GM18873 (cell line): ENCODE results near the gene CRYGN.

Experiments
- ATAC-seq: cut with Tn5 transposase; IDR thresholded peaks from one replicate; pipeline ENCODE4 v1.9.1; 2021; ENCODE audit warnings: mild to moderate bottlenecking, moderate library complexity, moderate number of reproducible peaks; ENCODE audit not compliant: unreplicated experiment, low FRiP score

The CRYGN gene, protein sequence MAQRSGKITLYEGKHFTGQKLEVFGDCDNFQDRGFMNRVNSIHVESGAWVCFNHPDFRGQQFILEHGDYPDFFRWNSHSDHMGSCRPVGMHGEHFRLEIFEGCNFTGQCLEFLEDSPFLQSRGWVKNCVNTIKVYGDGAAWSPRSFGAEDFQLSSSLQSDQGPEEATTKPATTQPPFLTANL

DNA sequence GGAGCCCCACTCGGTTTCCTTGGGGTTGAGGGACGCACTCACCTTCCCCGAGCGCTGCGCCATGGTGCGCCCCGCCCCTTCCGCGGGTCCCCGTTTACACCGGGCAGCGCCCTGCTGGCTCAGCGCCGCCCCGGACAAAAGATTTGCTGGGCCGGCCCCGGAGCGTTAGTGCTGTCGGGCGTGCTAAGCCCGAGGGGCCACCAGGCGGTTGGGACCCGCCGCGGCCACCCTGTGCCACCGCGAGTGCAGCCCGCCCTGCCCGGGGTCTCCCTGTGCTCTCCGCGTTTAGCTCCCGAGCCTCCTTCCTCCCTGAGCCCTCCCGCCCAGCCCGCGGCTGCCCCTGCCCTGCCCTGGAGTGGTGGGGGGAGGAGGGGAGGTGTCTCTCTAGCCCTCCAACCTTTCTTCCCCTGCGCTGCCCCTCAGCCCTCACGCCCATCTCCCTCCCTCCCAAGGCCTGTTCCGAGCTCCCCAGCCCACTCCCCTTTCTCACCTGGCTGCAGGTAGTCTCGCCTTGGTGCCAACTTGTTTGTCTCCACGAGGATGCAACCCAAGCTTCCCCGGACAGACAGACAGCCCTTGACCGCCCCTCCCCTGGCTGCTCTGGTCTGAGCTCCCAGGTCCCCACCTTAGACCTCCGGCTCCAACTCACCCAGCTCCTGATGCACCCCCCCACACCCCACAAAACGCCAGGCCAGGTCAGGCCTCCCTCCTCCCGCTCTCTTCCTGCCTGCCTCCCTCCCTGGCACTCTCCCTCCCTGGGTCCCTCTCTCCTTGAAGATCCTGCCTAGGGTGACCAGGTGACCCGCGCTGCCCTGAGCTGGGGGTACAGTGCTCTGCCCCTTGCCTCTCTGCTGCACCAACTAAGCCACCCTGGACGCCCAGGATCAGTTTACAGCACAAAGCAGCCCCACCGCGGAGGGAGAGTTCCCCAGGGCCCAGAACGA, at the start of gene CRYGN:
TSS of gene CRYGN (minus strand) at position 287 of the 944 bp plus-strand sequence. CDS start at position 63, 224 bp downstream.
- ATAC-seq, result no peak

DNA sequence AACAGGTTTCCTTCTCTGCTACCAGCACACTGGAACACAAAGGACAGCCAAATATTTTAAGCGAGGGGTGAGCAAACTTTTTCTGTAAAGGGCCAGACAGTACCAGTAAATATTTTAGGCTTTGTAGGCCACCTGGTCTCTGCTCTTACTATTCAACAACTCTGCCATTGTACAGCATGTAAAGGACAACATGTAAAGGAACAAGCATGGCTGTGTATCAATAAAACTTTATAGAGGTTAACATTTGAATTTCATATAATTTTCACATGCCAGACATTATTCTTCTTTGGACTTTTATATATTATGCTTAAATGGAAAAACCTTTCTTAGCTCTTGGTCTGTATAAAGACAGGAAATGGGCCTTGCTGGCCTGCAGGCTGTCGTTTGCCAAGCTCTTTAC, 49.6 kb upstream of the CRYGN start:
- ATAC-seq, result no peak

DNA sequence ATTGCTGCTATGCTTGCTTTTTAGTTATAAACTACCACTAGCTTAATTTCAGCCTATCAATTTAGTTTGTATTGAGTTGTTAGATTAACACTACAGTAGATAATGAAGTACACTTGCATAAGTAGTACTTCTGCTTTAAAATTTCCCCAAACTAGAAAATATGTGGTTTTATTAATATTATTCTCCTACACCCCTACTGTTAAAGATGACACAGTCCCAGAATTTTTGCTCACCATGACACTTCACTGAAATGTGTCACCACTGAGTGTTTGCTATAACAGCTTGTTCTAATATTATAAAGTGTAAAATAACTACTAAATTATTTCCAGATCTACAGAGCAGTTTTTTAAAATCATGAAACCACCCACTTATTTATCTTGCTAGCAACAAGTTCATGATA, 48.2 kb upstream of the CRYGN start:
- ATAC-seq, result no peak

DNA sequence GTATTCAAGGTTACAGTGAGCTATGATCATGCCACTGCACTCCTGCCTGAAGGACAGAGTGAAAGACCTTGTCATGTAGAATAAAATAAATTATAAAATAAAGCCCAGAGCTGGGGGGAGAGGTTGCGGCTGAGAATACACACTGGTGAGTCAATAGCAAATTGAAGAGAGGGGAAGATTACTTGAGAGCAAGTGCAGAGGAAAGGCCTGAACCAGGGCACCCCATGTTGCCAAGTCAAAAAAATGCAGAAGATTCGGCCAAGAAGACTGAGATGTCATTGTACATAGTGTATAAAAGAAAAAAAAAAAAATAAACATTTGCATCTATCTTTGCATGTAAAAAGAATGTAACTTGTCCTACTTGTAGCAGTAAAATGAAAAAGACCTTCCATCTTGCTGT, 47.3 kb upstream of the CRYGN start:
- ATAC-seq, result no peak

DNA sequence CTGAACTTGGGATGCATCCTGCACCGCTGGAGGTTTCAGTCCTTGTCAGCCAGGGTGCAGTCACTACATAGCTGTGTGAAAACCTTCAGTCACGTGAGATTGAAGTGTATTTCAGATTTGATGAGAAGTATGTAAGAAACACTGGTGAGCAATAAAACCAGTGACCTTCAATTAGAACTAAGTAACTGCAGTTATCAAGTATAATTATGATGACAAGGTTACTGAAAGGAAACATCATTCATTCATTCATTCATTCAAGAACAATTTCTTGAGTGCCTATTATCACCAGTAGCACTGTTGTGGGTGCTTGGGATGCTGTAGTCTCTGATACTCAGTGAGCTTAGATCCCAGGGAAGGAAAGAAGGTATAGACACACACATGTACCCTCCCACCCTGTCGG, 46.1 kb upstream of the CRYGN start:
- ATAC-seq, result no peak

DNA sequence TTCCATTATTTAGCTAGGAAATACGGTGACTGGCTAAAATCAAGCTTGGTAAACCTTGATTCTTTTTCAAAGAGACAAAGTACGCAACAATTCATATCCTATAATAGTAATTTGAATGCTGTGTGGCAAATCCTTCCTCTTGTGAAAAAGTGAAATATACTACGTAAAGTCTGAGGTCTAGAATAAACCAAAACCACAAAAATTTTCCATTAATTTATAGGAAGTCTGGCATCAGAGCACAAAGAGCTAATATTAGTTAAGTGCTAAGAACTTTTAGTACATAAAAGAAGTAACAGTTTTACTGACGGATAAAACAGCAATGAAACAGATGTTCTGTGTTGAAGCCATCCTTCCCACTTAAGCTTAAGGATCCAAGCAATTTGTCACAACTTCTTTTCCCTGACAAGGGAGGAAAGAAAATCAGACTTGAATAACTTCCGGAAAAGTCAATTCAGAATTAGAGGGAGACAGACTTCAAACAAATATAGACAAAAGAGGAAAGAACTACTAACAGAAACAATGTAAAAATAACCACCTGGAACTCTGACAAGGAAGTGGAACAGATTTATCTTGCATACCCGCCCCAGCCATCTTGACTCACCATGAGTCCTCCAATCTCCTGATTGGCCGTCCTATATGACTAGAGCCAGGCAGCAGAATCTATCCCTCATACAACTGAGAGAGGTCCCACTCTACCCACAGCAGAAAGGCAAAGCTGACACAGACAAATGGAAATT, 45.2 kb upstream of the CRYGN start:
- no peak for ATAC-seq

DNA sequence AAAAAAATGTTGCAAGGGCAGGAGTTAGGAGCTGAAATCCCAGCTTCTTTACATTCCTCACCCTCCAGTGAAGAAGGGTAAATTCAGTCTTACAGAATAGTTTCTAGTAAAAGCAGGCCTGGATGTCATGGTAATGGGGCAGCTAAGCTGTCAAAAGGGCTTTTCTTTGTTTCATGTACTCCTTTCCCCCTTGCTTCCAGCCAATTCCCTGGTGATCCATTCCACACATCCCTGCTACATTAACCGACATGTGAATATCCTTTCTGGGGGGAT, 43.7 kb upstream of the CRYGN start:
- ATAC-seq, result no peak

DNA sequence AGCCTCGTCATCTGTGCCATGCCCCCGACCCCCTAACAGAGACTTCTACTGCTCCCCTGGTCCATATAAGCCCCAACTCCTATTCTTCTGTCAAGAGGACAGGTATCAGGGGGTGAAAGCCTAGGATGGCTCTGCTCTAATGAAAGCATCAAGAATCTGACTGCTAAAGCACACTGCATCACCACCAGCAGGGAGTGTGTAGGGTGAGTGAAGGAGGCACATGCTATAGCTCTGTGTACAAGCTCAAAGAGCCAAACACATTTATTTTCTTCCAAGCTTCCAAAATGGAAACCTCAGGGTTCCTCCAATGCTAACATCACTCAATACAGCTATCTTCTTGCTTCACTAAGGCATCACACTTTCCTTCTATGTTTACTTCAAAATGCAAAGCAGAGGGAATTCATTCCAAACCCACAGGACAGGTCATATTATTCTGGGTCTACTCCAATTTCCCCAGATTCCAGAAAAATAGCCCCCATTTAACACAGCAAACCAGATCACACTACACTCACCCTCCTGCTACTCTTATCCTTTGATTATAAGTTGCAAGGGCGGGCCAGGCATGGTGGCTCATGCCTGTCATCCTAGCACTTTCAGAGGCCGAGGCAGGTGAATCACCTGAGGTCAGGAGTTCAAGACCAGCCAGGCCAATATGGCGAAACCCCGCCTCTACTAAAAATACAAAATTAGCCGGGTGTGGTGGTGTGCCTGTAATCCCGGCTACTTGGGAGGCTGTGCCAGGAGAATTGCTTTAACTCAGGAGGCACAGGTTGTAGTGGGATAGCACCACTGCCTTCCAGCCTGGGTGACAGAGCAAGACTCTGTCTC, 43.2 kb upstream of the CRYGN start:
- no peak for ATAC-seq

DNA sequence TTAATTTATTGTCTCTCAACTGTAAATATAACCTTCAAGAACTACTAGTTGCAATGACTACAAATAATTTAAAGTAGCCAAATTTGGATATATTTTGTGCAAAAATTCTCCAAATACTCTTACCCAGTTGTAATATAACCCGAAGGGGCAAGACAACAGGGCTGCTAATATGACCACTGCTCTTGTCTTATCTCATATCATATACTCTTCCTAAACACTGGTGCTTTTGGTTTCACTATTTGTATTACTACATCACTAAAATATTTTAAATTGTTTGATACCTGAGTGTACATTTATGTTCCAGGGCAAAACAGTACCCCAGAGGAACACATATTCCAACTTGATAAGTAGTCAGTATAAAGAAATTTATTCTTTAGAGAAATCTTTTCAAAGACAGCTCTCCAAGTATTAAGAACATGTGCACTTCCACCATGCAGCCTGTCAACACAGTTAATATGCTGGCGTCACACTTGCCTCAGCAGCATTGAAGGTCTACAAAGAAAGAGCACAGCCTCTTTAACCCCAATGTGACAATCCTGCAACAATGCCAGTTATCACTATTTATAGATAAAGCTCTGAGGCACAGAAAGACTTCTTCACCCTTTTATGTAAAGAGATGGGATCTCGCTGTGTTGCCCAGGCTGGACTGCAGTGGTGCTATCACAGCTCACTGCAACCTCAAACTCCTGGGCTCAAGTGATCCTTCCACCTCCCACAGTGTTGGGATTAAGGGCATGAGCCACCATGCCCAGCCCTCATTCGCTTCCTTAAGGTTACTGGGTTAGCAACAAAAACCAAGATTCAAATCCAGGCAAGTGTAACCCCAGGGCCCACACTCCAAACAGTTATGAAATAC, 41.9 kb upstream of the CRYGN start:
- ATAC-seq, result no peak

DNA sequence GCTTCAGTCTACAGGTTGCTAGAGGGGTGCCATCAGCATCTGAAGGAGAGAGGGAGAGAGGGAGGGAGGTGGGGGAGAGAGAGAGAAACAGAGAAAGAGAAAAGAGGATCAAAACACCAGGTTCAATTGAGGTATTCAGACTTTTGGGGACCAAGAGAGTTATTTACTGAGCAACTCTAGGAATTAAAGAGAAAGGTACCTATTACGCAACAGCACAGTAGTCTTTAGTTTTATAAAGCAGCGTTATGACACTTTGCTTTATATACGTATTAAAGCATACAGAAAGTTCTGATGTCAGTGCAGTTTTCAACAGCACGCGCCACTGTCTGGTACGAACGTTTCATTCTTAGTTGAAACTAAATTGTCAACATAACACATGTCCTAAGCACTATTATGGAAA, 37.9 kb upstream of the CRYGN start:
- ATAC-seq, result no peak

DNA sequence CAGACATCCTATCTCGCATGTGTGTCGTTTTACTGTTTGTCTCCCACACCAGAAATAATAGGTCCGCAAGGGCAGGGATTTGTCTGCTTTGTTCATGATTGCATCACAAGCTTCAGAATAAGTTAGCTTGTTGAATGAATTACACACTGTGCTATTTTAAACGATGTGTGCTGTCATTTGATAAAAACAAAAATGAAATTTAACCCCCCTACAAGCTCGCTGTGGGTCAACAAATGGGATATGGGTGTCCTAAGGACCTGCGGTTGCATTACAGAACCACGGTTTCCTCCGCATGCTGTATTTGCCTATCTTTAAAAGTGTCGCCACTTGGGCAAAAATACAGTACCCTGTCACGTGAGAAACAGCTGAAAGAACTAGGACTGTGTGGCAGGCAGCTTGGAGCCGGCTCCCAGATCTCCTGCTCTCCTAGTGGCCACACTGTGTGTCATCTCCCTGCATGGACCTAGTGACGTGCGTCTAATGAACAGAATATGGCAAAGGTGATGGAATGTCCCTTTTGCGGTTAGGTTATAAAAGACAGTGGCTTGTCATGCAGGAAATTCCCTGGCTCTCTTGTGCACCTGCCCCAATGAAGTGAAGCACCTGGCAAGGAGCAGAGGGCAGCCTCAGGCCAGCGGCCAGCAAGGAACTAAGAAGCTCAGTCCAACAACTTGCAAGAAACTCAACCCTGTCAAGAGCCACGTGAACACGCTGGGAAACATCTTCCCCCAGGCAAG, 32.9 kb upstream of the CRYGN start:
- ATAC-seq, result peak; percentile 40

DNA sequence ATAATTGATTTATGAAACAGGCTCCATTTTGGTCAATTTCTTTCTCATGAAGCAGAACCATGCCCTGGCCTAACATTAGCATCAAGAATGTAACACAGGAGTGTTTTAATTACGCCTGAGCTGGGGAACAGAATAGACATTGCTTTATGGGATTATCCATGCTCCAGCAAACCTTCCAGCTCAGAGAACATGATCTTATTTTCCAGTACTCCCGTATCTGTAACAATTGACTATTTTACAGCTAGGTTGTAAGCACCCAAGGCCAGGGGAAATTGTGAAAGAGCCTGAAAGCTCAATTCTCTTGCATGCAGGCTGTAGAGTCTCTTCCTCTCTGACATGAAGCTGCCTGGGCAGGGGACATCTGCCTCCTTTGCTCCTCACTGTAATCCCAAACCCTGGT, 30.8 kb upstream of the CRYGN start:
- ATAC-seq, result no peak

DNA sequence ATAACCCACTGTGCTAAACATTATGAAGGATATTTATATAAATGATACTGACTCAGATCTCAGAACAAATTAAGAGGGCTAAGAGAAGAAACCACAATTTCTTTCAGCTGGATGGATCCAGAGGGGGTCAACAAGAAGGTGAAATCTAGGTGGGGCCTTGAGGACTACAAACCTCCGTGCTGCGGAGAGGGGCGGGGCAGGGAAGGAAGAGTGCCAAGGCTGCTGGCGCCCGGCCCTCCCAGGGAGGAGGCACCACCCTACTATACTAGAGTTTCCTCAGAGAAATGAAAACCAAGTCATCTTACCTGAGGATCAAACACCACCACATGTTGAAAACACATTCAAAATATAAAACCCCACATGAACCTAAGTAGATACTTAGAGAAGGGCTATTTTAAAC, 29.3 kb upstream of the CRYGN start:
- no peak for ATAC-seq

DNA sequence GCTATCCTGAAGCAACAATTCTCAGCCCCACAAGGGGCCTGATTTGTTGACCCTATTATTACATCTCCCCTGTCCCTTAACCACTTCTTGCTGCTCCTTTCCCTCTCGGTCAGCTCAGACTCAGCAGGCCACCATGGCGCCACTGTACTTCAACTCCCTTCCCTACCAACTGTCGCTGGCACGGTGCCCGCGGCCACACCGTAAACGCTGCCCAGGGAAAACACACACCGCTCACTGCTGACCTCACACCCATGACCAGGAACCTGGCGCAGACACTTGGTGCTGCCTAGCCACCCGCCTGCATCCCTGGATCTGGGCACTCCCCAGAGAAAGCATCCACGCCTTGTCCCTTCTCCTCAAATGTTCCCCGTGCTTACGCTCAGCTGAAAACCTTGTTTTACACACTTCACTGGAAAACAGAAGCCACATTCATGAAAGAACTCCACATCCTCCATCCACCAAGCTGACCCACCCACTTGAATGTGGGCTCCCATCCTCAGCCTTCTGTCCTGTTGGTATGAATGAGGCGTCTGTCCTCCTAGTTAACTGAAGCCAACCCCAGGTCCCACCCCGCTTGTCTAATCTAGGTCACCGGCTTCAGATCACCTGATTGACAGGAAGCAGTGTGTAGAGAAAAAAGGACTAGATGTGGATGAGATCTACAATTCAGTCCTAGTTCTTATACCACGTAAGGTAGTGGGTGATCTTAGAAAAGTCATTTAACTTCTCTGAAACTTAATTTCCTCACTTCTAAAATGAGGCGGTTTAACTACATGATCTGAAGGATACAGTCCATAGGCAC, 28.5 kb upstream of the CRYGN start:
- ATAC-seq, result no peak

DNA sequence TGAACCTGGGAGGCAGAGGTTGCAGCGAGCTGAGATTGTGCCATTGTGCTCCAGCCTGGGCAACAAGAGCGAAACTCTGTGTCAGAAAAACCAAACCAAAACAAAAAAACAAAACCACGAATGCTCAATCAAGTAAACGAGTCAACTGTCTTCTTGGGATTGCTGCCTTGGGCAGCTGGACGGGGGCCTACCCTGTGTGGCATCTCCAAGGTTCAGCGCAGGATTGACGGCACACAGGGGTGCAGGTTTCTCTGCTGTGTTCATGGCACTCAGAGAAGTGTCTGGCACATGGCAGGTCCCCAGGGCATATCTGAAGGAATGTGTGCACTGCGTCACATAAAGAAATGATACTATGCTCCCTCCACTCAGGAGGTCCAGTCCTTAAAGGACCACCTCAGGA, 25.2 kb upstream of the CRYGN start:
- no peak for ATAC-seq

DNA sequence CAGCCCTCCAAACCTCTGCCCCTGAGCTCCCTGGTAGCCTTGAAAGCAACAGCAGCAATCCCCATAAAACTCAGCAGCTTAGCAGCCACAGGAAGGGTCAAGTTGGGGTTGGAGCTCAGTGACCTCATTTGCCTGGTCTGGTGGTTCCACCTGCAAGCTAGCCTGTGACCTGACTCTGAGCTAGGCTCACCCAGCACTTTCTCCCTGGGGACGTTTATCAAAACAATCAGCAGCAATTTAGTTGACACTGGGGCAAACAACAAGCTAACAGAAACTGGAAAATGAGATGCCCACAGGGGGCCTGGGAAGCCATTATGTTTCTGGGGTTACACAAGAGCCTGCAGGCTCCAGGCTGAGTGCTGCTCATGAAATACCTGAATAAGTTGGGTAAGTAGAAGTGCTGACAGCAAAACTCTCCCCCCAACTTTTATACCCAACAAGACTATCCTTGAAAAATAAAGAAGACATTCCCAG, 22.4 kb upstream of the CRYGN start:
- no peak for ATAC-seq

DNA sequence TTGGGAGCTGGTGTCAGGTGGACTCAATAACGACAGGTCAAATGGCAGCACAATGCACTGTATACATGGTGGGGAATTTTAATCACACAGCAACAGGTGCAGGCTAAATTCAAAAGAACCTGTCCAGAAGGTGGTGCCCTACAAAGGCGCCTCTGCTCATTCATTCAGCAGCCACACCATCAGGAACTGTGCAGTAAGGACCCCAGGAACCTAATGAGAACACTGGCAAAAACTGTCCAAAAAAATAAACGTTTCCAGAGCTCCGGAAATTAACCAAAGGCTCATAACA, 21.9 kb upstream of the CRYGN start:
- no peak for ATAC-seq
